ENCODE measurements around the gene C12orf76.
"Not testable (repeated sequence)": the region's sequence is repeated elsewhere in the genome, so short reads cannot be mapped to it uniquely, and the experiment has no call there.

The C12orf76 gene

GRCh38 chr12:110020956-110021355 is 27.4 kb downstream of the C12orf76 start:
- no peak for DNase-seq

DNA sequence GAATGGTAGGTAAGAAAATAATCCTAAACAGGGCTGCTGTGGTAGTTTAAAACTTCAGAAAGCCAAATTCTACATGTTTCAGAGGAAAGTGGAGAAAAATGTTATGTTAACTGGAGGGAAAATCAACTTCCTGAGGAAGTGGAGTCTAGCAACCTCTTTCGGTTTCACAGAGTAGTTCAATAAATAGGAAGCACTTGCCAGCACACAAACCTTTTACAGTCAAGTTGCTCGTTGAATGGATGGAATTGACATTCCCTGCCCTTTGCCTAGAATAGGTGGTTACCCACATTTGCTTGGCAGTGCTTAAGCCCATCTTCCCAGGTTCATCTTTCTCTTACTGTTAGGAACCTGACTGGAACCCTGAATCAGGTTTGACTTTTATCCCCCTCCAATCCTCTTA is 33.2 kb downstream of the C12orf76 start:
- DNase-seq = no peak

DNA sequence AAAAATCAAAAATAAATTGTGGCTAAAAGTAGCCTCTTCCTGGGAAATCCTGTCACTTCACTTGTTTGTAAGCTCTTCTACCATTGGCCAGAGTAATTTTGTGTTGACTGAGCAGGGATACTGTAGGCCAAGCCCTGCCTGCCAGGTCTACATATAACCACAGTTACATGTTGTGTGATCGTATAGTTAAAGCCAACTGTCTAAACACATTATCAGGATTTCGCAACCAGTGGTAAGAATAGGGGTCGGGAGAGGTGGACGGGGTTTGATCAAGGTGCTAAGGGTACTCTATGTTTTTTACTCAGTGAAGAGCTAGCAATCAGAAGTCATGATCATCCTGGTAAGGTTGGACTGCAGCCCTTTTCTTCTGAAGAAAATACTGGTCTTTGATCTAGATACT is 35.7 kb downstream of the C12orf76 start:
- DNase-seq = no peak

- no peak for DNase-seq
These were observed 36.2 kb downstream of the C12orf76 start for GRCh38 chr12:110012137-110012536.

GRCh38 chr12:110010853-110011723 is 37.2 kb downstream of the C12orf76 start:
- DNase-seq = no peak

DNA sequence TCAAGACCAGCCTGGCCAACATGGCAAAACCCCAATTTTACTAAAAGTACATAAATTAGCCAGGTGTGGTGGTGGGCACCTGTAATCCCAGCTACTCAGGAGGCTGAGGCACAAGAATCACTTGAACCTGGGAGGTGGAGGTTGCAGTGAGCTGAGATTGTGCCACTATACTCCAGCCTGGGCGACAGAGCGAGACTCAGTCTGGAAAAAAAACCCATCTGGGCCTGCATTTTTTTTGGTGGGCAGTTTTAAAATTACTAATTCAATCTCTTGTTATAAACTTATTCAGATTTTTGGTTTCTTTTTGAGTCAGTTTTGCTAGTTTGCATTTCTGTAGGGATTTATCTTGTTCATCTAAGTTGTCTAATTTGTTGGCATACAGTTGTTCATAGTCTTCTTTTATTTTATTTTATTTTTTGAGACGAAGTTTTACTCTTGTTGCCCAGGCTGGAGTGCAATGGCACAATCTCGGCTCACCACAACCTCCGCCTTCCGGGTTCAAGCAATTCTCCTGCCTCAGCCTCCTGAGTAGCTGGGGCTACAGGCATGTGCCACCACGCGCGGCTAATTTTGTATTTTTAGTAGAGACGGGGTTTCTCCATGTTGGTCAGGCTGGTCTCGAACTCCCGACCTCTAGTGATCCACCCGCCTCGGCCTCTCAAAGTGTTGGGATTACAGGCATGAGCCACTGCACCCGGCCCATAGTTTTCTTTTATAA is 39.5 kb downstream of the C12orf76 start:
- not testable (repeated sequence) for DNase-seq

DNA sequence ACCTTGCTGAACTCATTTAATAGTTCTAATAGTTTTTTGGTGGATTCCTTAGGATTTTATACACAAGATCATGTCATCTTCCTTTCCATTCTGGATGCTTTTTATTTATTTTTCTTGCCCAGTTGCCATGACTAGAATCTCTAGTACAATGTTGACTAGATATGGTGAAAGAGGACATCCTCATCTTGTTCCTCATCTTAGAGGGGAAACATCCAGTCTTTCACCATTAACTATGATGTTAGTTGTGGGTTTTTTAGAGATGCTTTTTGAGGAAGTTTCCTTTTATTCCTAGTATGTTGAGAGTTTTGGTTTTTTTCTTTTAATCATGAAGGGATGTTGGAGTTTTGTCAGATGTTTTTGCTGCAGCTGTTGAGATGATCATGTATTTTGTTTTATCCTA is 40.4 kb downstream of the C12orf76 start:
- DNase-seq = no peak

DNA sequence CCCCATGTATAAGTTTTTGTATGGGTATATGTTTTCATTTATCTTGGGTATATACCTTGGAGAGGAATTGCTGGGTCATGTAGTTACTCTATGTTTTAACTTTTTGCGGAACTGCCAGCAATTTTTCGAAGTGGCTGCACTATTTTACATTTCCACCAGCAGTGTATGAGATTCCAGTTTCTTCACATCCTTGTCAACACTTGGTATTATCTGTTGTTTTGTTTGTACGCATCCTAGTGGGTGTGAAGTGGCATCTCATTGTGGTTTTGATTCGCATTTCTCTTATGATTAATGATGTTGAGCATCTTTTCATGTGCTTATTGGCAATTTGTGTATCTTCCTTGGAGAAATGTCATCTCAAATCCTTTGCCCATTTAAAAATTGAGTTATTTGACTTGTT is 42.2 kb downstream of the C12orf76 start:
- no peak for DNase-seq

GRCh38 chr12:110005319-110005973 is 42.9 kb downstream of the C12orf76 start:
- DNase-seq = no peak

GRCh38 chr12:110004598-110004997 is 43.7 kb downstream of the C12orf76 start:
- DNase-seq = no peak

- no peak for DNase-seq
These were observed 45.4 kb downstream of the C12orf76 start for GRCh38 chr12:110002676-110003515.

DNA sequence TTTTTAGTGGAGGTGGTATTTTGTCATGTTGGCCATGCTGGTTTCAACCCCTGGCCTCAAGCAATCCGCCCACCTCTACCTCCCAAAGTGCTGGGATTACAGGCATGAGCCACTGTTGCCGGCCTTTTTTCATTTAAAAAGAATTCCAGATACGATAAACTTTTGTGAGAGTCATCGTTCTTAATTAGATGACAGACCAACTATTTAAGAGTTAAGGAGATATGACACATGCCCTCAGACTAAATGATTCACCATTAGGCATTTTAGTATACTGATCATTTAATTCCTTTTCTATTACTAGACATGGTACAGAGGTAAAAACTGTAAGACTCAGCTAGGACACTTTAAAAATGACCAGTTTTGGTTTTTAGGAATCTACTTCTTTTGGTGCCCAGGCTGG is 46.7 kb downstream of the C12orf76 start:
- no peak for DNase-seq

DNA sequence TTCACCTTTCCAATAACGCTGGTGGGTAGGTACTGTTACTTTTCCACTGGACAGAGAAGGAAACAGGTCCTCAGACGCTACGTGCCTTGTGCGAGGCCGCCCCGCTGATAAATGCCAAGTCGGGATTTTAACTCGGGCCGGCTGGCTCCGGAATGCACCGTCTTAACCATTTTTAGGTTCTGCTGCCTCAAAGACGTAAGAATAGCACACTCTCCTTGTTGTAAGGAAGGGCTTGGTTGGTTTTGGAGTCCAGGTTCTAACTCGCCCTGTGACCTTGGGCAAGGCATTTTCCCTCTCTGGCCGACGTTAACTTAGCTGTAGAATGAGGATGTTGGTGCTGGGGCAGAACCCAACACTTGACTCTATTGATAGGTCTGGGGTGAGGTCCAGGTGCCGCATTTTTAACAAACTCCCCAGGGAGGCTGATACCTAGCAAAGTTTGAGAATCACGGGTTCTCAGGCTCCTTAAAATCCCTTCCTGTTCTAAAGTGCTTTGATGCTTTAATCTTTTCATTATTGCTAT is 48.3 kb downstream of the C12orf76 start:
- no peak for DNase-seq

GRCh38 chr12:109999649-109999971 is 48.7 kb downstream of the C12orf76 start:
- no peak for DNase-seq

DNA sequence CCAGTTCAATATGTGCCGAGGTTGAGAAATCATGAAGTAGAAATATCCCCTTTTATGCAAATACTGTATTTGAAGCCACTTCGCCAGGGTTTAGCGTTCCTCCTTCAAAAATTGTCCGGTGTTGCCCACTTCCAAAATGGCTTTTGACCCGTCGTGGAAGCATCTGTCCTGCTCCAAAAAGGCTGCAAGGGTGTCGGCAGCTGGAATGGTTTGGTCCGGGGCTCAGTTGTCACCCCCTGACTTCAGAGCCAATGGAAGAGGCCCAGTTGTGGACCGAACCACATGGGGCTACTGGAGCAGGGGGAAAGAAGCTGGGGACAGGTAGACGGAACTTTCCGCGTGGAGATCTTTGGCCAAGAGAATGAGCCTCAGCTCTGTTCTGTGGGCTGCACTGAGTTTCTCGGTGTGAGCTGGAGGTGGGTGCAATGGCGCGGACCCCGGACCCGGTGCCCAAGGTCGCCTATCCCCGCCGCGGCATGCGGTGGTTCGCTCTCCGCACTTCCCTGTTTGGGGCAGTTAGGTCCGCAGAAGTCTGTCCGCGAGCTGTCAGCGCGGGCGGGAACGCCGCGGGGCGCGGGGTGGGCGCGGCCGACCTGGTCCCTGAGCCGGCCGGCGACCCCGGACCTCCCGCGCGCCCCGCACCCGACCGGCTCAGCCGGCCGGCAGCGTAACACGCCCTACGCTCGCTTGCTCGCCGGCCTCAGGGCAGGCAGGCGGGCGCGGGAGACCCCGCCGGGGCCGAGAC is 49.2 kb downstream of the C12orf76 start, which contains the start of gene ANKRD13A:
TSS of gene ANKRD13A (plus strand) at position 527 of the 745 bp plus-strand sequence. CDS start 259 bp downstream, outside the sequence.
- DNase-seq = peak; percentile 56

GRCh38 chr12:109998241-109998903 is 50.0 kb downstream of the C12orf76 start:
- DNase-seq = no peak

- no peak for DNase-seq
These were observed 50.9 kb downstream of the C12orf76 start for GRCh38 chr12:109997393-109997792.

GRCh38 chr12:109996483-109996853 is 51.9 kb downstream of the C12orf76 start:
- no peak for DNase-seq

GRCh38 chr12:109995686-109996482 is 52.4 kb downstream of the C12orf76 start, which contains the start of gene GIT2:
Gene GIT2, minus strand, starts transcription at chr12:109996368. Its CDS starts 144 bp downstream, at chr12:109996224.
- peak; percentile 83 for DNase-seq

GRCh38 chr12:109995361-109995685 is 53.0 kb downstream of the C12orf76 start:
- no peak for DNase-seq

All from NCI-H1048 (cell line).